HG02973 (cell line): ENCODE data around the gene KIF12.

Experiments
- ATAC-seq: cut with Tn5 transposase; IDR thresholded peaks from one replicate; pipeline ENCODE4 v1.9.1; 2021; ENCODE audit warnings: moderate library complexity; ENCODE audit not compliant: unreplicated experiment

The KIF12 gene

GRCh38 chr9:114123031-114123977, 24.2 kb upstream of the KIF12 start:
- no peak for ATAC-seq

GRCh38 chr9:114122136-114123027, 23.3 kb upstream of the KIF12 start:
- no peak for ATAC-seq

GRCh38 chr9:114121227-114122135, 22.4 kb upstream of the KIF12 start:
- ATAC-seq, result no peak

GRCh38 chr9:114120192-114121014, 21.3 kb upstream of the KIF12 start:
- no peak for ATAC-seq

GRCh38 chr9:114119242-114120191, 20.4 kb upstream of the KIF12 start:
- ATAC-seq, result no peak

GRCh38 chr9:114117996-114118830, 19.1 kb upstream of the KIF12 start:
- no peak for ATAC-seq

- ATAC-seq, result no peak
Measured at GRCh38 chr9:114117614-114117995, 18.5 kb upstream of the KIF12 start.

- no peak for ATAC-seq
Measured at GRCh38 chr9:114116126-114116747, 17.1 kb upstream of the KIF12 start.

- no peak for ATAC-seq
Measured at GRCh38 chr9:114115654-114116125, 16.6 kb upstream of the KIF12 start.

- no peak for ATAC-seq
Measured at GRCh38 chr9:114114364-114114763, 15.3 kb upstream of the KIF12 start.

GRCh38 chr9:114112778-114113584, 13.9 kb upstream of the KIF12 start:
- ATAC-seq, result no peak

GRCh38 chr9:114112325-114112724, 13.2 kb upstream of the KIF12 start:
- ATAC-seq, result no peak

GRCh38 chr9:114110180-114110579, 11.1 kb upstream of the KIF12 start:
- ATAC-seq, result no peak

GRCh38 chr9:114109124-114109523, 10.0 kb upstream of the KIF12 start:
- no peak for ATAC-seq

GRCh38 chr9:114108016-114108833, 9.1 kb upstream of the KIF12 start:
- ATAC-seq, result peak; percentile 65
